Type B pancreatic cell (in vitro differentiated cells): ENCODE results near the gene G6PC3. TPM values are rescaled to one million over a fixed set of nuclear protein-coding genes. Genes with fewer than 3 reads are reported as not detected.
A peak's percentile ranks its signal among the peaks of the same experiment; 100 is the strongest.
"Not testable (repeated sequence)": the region's sequence is repeated elsewhere in the genome, so short reads cannot be mapped to it uniquely, and the experiment has no call there.

Experiments used
- DNase-seq: peaks from one replicate; pipeline ENCODE4 v3.0.0; 2021; ENCODE audit warnings: mixed read lengths; ENCODE audit not compliant: unreplicated experiment; ENCODE audit errors: extremely low spot score
- H3K27ac Mint-ChIP-seq: 2 replicates; pipeline ENCODE4 v1.8.0; 2021; ENCODE audit warnings: mild to moderate bottlenecking, mixed read lengths
- H3K27me3 Mint-ChIP-seq: 2 replicates; pipeline ENCODE4 v1.8.0; 2021; ENCODE audit warnings: mixed read lengths
- H3K36me3 Mint-ChIP-seq: 2 replicates; pipeline ENCODE4 v1.8.0; 2021; ENCODE audit warnings: mixed read lengths
- H3K4me1 Mint-ChIP-seq: one replicate; pipeline ENCODE4 v1.8.0; 2021; ENCODE audit warnings: mixed read lengths; ENCODE audit not compliant: unreplicated experiment
- H3K4me3 Mint-ChIP-seq: 2 replicates; pipeline ENCODE4 v1.8.0; 2021; ENCODE audit warnings: mild to moderate bottlenecking, mixed read lengths
- H3K9me3 Mint-ChIP-seq: 2 replicates; pipeline ENCODE4 v1.8.0; 2021; ENCODE audit warnings: mixed read lengths
- total RNA-seq: library from RNA; stranded (reverse); gene quantifications from 2 replicates; pipeline ENCODE4 v1.2.1, GENCODE V29; 2021; ENCODE audit warnings: low replicate concordance
- TF ChIP-seq, protein P1 (sequence below): fragments of 200-600 bp; sonication (generic); conservative IDR thresholded peaks from 2 replicates; pipeline ENCODE4 v1.5.0; 2021; ENCODE audit warnings: antibody characterized with exemption, mild to moderate bottlenecking

Gene G6PC3
- total RNA-seq, 1 donor from 2014 or later = 63.7 TPM

DNA sequence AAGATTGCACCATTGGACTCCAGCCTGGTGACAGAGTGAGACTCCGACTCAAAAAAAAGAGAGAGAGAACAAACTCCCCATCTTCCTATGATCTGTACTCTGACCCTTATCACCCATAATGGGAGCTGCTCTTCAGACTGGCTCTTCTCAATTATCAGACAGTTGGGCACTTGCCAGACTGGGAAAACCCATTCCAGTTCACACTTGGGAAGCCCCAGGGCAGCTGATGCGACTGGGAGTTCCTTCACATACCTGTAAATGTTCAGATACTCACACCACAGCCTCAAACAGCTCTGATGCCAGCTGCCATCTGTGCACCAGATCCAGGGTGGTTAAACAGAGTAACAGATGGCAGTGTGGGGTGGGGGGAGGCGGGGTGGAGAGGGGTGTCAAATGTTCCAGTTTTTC is 31.9 kb upstream of the G6PC3 start:
- no peaks in the 10 kb centered on the region for H3K27me3 Mint-ChIP-seq
- H3K27ac Mint-ChIP-seq = no peak overlapping the region
- H3K4me3 Mint-ChIP-seq = no peak overlapping the region
- no peaks in the 10 kb centered on the region for H3K9me3 Mint-ChIP-seq
- DNase-seq = no peak
- TF ChIP-seq, protein P1, sequence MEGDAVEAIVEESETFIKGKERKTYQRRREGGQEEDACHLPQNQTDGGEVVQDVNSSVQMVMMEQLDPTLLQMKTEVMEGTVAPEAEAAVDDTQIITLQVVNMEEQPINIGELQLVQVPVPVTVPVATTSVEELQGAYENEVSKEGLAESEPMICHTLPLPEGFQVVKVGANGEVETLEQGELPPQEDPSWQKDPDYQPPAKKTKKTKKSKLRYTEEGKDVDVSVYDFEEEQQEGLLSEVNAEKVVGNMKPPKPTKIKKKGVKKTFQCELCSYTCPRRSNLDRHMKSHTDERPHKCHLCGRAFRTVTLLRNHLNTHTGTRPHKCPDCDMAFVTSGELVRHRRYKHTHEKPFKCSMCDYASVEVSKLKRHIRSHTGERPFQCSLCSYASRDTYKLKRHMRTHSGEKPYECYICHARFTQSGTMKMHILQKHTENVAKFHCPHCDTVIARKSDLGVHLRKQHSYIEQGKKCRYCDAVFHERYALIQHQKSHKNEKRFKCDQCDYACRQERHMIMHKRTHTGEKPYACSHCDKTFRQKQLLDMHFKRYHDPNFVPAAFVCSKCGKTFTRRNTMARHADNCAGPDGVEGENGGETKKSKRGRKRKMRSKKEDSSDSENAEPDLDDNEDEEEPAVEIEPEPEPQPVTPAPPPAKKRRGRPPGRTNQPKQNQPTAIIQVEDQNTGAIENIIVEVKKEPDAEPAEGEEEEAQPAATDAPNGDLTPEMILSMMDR = no peak
- peaks cover 7% of the 10 kb centered on the region for H3K4me1 Mint-ChIP-seq
- peaks cover 11% of the 10 kb centered on the region for H3K36me3 Mint-ChIP-seq

DNA sequence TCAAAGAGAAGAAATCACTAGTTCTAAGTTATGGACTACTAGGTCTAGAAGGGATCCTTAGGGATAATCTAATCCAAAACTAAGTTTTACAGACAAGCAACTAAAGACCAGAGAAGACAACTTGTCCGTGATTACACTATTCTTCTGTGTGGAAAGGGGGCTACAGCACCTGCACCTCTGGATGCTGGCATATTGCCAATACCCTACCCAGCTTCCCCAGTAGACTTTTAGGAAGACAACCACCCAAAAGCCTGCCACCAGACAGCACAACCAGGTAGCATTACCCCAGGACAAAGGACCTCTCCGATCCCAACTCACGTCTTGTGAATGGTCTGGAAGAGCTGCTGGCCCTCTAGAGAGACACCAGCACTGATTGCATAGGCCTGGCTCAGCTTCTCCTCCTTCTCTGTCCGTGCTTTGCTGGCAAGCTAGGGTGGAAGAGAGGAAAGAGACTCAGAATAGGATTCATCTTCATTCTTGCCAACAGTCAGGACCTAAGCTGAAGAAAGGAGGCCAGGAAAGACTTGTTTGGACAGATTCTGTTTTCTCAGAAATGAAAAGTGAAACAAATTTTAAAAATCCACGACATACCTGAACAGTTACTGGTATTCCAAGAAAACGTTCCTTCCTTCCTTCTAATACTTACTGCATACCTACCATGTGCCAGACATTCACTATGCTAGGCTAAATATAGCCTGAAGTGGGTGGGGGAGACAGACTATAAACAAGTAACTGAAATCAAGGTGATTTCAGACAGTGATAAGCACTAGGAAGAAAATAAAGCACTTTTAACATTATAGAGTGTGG is 30.5 kb upstream of the G6PC3 start:
- H3K27ac Mint-ChIP-seq = no peak overlapping the region
- H3K36me3 Mint-ChIP-seq = peaks cover 7% of the 10 kb centered on the region
- no peak for DNase-seq
- peaks cover 7% of the 10 kb centered on the region for H3K4me1 Mint-ChIP-seq
- H3K27me3 Mint-ChIP-seq = no peaks in the 10 kb centered on the region
- H3K9me3 Mint-ChIP-seq = no peaks in the 10 kb centered on the region
- no peak overlapping the region for H3K4me3 Mint-ChIP-seq
- TF ChIP-seq, protein P1 = no peak

DNA sequence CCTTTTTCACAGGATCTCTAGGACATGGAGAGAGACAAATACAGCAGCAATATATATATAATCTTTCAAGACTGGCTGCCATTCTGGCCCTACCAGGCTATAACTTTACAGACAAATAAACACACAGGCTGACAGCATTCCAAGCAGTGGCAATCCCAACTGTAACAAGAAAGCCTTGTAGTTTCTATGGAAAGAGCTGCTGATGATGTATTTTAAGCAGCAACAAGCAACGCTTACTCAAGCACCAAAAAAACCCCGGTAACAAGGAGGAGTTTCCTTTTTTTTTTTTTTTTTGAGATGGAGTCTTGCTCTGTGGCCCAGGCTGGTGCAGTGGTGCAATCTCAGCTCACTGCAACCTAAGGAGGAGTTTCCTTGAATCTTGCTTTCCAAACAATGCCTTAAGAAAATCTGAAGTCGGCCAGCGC is 27.3 kb upstream of the G6PC3 start:
- Mint-ChIP-seq H3K27ac (peak overlapping the region; percentile 5), H3K36me3 (peaks cover 11% of the 10 kb centered on the region), H3K4me1 (peaks cover 7% of the 10 kb centered on the region), H3K27me3 (no peaks in the 10 kb centered on the region), H3K4me3 (no peak overlapping the region), H3K9me3 (no peaks in the 10 kb centered on the region)
- TF ChIP-seq, protein P1 = no peak
- DNase-seq = no peak

DNA sequence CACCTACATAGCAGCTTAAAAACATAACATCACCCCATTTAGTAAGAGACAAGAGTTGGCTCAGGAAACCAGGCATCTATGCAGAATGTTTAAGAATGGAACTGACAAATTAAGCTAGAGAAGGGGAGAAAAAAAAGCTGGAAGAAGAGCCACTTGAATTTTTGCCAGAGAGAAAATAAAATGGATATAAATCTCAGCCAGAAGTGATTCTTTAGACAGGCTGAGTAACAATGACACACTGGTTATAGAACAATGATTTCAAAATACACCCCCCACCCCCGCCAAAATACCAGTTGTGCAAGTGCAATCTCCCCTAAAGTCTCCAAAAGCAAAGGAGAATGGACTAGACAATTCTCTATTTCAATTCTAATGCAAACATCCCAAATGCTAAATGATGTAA is 26.5 kb upstream of the G6PC3 start:
- no peak overlapping the region for H3K27ac Mint-ChIP-seq
- H3K9me3 Mint-ChIP-seq = no peaks in the 10 kb centered on the region
- no peak overlapping the region for H3K4me3 Mint-ChIP-seq
- TF ChIP-seq, protein P1 = no peak
- no peak for DNase-seq
- peaks cover 7% of the 10 kb centered on the region for H3K4me1 Mint-ChIP-seq
- H3K27me3 Mint-ChIP-seq = no peaks in the 10 kb centered on the region
- peaks cover 15% of the 10 kb centered on the region for H3K36me3 Mint-ChIP-seq

DNA sequence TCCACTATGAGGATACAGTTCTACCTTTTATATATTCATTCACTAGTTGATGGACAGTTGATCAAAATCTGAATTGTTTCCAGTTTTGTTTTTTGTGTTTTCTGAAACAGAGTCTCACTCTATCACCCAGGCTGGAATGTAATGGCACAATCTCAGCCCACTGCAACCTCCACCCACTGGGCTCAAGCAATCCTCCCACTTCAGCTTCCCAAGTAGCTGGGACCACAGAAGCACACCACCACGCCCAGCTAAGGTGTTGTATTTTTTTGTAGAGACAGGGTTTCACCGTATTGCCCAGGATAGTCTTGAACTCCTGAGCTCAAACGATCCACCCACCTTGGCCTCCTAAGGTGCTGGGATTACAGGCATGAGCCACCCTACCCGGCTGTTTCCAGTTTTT is 25.0 kb upstream of the G6PC3 start:
- Mint-ChIP-seq H3K4me1 (peaks cover 7% of the 10 kb centered on the region), H3K27me3 (no peaks in the 10 kb centered on the region), H3K36me3 (peaks cover 15% of the 10 kb centered on the region), H3K4me3 (no peak overlapping the region), H3K9me3 (no peaks in the 10 kb centered on the region), H3K27ac (no peak overlapping the region)
- no peak for DNase-seq
- TF ChIP-seq, protein P1 = no peak

DNA sequence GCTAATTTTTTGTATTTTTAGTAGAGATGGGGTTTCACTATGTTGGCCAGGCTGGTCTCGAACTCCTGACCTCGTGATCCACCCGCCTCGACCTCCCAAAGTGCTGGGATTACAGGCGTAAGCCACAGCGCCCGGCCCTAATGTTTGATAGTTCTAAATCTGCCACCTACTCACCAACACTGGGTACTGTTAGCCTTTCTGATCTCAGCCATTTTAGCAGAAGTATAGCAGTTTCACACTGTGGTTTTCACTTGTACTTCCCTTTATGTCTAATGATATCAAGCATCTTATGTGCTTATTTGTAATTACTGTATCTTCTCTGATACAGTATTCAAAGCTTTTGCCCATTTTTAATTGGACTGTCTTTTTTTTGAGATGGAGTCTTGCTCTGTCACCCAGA is 23.6 kb upstream of the G6PC3 start:
- H3K27ac Mint-ChIP-seq, H3K9me3 Mint-ChIP-seq, H3K4me1 Mint-ChIP-seq, H3K27me3 Mint-ChIP-seq, DNase-seq, H3K4me3 Mint-ChIP-seq: not testable (repeated sequence)
- H3K36me3 Mint-ChIP-seq = peaks cover 11% of the 10 kb centered on the region
